ENCODE data around the gene S100A9. TPM values are rescaled to one million over a fixed set of nuclear protein-coding genes. Genes with fewer than 3 reads are reported as not detected.
"Not testable (repeated sequence)": the region's sequence is repeated elsewhere in the genome, so short reads cannot be mapped to it uniquely, and the experiment has no call there.

Gene S100A9
- total RNA-seq, 1 donor from 2014 or later, result 911 TPM

- ATAC-seq (peak in 1 of 2 donors; percentile 5), DNase-seq (no peak)
- Histone ChIP-seq H3K4me1 (peaks cover 23% of the 10 kb centered on the region), H3K27me3 (ENCODE audit: low read depth) (peaks cover 26% of the 10 kb centered on the region), H3K4me3 (no peak overlapping the region), H3K27ac (no peak overlapping the region), H3K36me3 (no peaks in the 10 kb centered on the region), H3K9me3 (no peaks in the 10 kb centered on the region)
- TF ChIP-seq CTCF (IDR thresholded peaks at IDR 0.05), result no peak
- intact Hi-C loops (cut with DNase I), result no loop called here
Measured at GRCh38 chr1:153345187-153346076, 12.2 kb upstream of the S100A9 start.

GRCh38 chr1:153346077-153346723 lies 11.5 kb upstream of the S100A9 start:
- no peak for DNase-seq
- Histone ChIP-seq H3K27ac (no peak overlapping the region), H3K4me1 (peaks cover 23% of the 10 kb centered on the region), H3K36me3 (no peaks in the 10 kb centered on the region), H3K9me3 (no peaks in the 10 kb centered on the region), H3K4me3 (no peak overlapping the region), H3K27me3 (ENCODE audit: low read depth) (peaks cover 26% of the 10 kb centered on the region)
- intact Hi-C loops (cut with DNase I), result no loop called here
- no peak for TF ChIP-seq CTCF (IDR thresholded peaks at IDR 0.05)
- peak; percentile 54 to 62 for ATAC-seq

DNA sequence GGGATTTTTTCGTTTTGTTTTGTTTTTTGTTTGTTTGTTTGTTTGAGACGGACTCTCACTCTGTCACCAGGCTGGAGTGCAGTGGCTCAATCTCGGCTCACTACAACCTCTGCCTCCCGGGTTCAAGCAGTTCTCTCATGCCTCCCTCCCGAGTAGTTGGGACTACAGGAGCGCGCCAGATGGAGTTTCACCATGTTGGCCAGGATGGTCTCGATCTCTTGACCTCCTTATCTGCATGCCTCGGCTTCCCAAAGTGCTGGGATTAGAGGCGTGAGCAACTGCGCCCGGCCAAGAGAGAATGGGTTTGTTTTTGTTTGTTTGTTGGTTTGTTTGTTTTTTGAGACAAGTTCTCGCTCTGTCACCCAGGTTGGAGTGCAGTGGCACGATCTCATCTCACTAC lies 10.6 kb upstream of the S100A9 start:
- H3K36me3 ChIP-seq; H3K27ac ChIP-seq; H3K4me3 ChIP-seq; intact Hi-C loops (cut with DNase I); H3K9me3 ChIP-seq; ATAC-seq; DNase-seq: not testable (repeated sequence)
- Histone ChIP-seq H3K4me1 (peaks cover 23% of the 10 kb centered on the region), H3K27me3 (ENCODE audit: low read depth) (peaks cover 28% of the 10 kb centered on the region)

DNA sequence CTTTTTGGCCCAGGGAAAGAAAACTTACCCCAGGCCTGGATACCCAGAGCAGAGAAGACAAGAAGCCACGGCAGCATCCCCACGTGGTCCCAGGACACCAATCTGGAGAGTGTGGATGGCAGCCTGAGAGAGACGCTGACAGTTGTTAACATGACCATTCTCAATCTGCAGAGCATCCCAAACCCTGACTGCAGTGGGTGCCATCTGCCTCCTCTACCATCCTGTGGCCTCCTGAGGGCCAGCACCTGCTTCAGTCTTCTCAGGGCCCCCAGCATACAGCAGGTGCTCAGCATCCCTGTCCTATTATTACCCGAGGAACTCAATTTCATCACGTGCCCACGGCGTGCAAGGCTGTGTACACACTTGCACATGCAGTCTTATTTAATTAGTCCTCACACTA lies 9.8 kb upstream of the S100A9 start:
- intact Hi-C loops (cut with DNase I), result no loop called here
- H3K9me3 ChIP-seq, result no peaks in the 10 kb centered on the region
- no peaks in the 10 kb centered on the region for H3K36me3 ChIP-seq
- H3K4me1 ChIP-seq, result peaks cover 23% of the 10 kb centered on the region
- no peak overlapping the region for H3K4me3 ChIP-seq
- TF ChIP-seq CTCF (IDR thresholded peaks at IDR 0.05), result no peak
- H3K27ac ChIP-seq, result no peak overlapping the region
- DNase-seq (no peak), ATAC-seq (no peak)
- H3K27me3 ChIP-seq (ENCODE audit: low read depth), result peaks cover 28% of the 10 kb centered on the region

DNA sequence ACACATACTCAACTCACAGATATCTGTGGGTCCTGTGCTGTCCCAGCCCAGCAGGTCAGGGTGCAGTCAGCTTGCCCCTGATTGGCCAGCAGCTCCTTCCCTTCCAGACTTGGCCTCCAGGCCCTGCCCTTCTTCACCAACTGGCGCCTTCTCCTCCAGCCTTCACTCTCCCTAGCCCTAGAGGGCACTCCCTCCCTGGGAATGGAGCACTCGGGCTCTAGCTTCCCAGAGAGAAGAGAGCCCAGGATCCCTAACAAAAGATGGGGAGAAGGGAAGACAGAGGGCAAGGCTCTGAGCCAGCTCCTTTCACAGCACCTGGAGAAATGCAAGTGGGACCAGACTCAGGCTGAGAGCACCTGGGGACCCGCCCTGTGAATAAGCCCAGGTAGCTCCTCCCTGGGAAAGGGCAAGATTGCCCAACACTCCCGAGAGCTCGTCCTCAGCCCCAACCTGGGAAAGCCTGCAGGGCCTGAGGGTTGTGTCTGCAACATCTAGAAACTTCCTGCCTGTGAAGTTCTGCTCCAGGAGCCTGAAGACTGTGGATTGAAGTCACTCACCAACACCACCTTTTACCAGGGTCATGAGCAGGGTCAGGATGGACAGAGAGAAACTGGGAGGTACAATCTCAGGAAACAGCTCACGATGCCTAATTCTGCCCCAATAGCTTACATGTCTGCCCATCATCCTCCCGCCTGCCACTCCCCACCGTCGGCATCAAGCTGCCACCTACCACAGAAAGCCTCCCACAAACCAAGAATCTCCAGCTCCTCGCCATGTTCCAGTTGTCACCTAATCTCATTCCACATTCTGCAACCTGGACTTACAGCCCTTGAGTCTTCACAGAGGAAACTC lies 8.9 kb upstream of the S100A9 start, which contains the start of gene PGLYRP4:
Gene PGLYRP4 (minus strand): TSS at position 331 of the 852 bp plus-strand sequence. CDS start 909 bp downstream, outside the sequence.
- no peak within 1 kb of the TSS for H3K4me3 ChIP-seq
- no peak within 1 kb of the TSS for H3K27ac ChIP-seq
- H3K4me1 ChIP-seq, result peaks cover 23% of the 10 kb centered on the region
- intact Hi-C loops (cut with DNase I), result no loop called here
- peaks cover 28% of the 10 kb centered on the region for H3K27me3 ChIP-seq (ENCODE audit: low read depth)
- no peak for TF ChIP-seq CTCF (IDR thresholded peaks at IDR 0.05)
- DNase-seq (no peak), ATAC-seq (no peak)
- H3K36me3 ChIP-seq, result no peaks in the 10 kb centered on the region
- no peaks in the 10 kb centered on the region for H3K9me3 ChIP-seq
